Measurements from ENCODE around the gene FEM1C. TPM values are rescaled to one million over a fixed set of nuclear protein-coding genes. Genes with fewer than 3 reads are reported as not detected.

Gene FEM1C
- total RNA-seq, 4 donors from 2014 or later: 24.3 to 59.8 (median 34.0) TPM

DNA sequence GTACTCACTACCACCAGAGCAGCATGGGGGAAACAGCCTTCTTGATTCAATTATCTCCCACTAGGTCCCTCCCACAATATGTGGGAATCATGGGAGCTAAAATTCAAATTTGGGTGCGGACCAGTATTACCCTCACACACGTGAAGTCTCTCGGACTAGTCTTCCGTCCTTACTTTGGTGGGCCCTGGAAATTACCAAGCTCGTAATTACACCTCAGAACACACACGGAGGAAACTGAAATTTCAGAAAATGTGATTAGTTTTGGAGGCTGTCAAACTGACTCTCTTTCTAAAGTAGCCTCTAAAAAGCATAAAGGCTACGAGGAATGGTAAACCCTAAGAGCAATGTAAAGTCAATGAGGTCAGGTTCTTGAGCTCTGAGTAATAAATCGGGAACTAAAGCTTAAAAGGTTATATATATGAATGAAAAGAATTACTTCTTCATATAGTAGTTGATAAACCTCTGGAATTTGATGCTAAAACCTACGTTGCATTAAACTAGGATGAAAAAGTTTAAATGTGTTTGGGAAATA lies 842 bp upstream of the FEM1C start:
- TF ChIP-seq, protein P1, sequence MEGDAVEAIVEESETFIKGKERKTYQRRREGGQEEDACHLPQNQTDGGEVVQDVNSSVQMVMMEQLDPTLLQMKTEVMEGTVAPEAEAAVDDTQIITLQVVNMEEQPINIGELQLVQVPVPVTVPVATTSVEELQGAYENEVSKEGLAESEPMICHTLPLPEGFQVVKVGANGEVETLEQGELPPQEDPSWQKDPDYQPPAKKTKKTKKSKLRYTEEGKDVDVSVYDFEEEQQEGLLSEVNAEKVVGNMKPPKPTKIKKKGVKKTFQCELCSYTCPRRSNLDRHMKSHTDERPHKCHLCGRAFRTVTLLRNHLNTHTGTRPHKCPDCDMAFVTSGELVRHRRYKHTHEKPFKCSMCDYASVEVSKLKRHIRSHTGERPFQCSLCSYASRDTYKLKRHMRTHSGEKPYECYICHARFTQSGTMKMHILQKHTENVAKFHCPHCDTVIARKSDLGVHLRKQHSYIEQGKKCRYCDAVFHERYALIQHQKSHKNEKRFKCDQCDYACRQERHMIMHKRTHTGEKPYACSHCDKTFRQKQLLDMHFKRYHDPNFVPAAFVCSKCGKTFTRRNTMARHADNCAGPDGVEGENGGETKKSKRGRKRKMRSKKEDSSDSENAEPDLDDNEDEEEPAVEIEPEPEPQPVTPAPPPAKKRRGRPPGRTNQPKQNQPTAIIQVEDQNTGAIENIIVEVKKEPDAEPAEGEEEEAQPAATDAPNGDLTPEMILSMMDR (IDR thresholded peaks at IDR 0.05; ENCODE audit: low read depth): no peak

DNA sequence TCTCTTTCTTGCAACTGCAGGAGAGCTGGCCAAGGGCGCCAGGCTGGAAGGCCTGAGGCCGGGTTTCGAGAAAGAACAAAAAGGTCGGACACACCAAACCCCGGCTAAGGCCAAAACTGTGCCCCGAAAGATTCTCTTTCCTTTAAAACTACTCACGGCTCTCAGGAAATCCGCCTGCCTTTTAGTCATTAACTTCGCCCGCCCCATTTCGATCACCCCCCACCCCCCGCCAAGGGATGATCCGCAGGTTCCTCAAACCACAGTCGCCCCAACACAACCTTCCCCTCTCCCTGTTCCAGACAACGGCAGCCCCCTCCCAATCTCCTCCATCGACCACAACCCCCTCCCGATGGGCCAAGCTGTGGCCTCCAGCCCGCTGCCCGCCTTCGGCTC lies 536 bp downstream of the FEM1C start:
- TF ChIP-seq, protein P1 (IDR thresholded peaks at IDR 0.05; ENCODE audit: low read depth): no peak

DNA sequence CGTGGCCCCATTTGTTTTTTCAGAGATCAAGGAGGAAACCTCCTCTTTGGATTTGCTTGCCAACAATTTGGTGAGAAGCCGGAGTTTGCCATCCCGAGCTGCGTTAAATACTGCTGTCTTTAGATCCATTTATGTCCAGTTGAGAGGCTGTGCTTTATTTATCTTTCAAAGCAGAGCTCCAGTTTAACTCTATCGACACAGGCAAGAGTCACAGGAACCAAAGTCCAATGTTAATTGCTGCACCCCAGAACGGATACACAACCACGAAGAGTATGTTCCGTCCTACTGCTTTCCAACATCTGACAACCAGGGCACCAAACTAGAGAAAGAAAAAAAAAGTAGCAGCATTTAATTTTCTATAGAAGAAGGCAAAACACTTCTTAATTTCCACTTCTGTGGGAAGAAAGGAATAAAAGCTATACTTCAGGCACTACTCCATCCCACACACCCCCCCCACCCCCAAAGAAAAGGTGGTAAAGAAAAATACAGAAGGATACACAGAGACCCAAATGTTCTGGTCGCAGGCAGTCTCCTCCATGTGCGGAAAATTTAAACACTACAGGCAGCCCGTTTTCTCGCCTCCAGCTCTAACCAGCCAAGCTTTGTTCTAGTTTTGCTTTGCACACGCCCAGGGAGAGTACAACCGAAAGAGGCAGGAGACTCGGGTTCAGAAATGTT lies 1.1 kb downstream of the FEM1C start:
- TF ChIP-seq, protein P1 (IDR thresholded peaks at IDR 0.05; ENCODE audit: low read depth): no peak

DNA sequence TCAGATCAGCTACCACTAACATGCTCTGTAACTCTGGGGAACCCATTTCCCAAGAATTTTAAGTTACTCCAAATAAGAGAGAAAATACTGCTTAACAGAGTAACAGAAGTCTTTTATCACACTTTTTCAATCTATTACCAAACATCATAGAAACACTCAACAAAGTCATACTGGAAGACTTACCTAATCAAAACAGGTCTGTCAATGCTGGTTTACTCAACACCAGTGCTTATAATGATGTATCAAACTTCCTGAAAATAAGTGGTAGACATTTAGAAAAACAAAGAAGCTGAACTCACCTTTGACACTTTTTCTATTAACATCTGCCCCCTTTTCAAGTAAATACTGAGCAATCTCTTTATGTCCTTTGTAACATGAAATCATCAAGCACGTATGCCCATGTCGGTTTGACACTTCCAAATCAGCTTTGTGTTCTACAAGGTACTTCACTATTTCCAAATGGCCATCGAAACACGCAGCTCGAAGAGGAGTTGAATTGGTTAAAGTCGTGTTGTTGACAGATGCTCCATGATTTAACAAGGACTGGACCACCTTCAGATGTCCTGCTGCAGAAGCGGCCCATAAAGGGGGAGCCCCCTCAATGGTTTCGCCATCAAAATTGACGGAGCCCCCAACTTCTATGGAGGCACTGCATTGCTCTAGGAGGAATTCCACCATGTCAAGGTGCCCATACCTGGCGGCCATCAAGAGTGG lies 1.8 kb downstream of the FEM1C start:
- TF ChIP-seq, protein P1 (IDR thresholded peaks at IDR 0.05; ENCODE audit: low read depth): no peak

DNA sequence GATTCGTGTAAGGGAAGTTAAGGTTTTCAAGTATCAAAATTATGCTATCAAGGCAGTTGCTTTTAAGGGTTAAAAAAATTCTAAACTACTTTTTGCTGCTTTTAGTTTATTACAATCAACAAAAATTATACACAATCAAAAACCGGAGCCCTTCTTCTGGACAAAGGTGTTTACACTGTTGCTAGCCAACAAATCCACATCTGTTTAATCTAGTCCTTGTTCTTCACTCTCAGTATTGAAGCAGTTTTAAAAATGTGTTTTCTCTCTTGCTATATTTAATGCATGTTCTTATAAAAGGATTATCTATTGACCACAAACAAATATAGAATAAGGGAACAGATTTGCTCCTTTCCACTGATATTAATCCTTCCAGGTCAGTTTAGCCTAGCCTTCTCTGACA lies 2.5 kb downstream of the FEM1C start:
- TF ChIP-seq, protein P1 (IDR thresholded peaks at IDR 0.05; ENCODE audit: low read depth): no peak

DNA sequence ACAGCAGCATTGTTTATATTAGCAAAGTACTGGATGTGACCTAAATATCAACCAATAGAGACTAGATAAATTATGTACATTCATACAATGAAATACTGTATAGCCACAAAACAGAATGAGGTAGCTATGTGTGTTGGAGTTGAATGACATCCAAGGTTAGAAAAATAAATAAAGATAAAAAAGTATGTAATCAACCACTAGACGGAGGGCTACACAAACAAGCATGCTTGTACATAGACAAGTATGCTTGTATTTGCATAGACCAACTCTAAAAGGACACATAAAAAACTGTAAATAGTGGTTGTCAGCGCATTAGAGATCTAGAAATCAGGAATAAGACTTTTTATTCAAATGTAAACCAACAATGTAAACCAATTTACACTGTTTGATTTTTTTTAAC lies 3.0 kb downstream of the FEM1C start:
- TF ChIP-seq, protein P1 (IDR thresholded peaks at IDR 0.05; ENCODE audit: low read depth): no peak

DNA sequence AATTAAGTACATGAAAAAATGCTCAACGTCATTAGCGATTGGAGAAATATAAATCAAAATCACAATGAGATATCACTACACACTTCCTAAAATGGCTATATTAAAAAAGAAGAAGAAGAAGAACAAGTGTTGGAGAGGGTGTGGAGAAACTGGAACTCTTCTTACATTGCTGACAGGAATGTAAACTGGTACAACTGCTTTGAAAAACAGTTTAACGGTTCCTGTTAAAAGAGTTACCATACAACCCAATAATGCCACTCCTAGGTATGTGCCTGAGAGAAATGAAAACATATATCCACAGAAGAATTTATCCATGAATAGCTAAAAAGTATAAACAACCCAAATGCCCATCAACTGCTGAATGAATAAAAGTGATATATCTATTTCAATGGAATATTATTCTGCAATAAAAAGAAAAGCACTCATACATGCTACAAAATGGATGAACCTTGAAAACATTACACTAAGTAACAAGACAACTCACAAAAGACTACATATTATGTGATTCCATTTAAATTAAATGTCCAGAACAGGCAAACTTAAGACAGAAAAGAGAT lies 9.0 kb downstream of the FEM1C start:
- TF ChIP-seq, protein P1 (IDR thresholded peaks at IDR 0.05; ENCODE audit: low read depth): no peak

All from subcutaneous adipose tissue (tissue), 4 donors.